ENCODE measurements around the gene PTH2R. TPM values are rescaled to one million over a fixed set of nuclear protein-coding genes. Genes with fewer than 3 reads are reported as not detected.

The PTH2R gene
- total RNA-seq, 1 donor from 2014 or later, result not detected

DNA sequence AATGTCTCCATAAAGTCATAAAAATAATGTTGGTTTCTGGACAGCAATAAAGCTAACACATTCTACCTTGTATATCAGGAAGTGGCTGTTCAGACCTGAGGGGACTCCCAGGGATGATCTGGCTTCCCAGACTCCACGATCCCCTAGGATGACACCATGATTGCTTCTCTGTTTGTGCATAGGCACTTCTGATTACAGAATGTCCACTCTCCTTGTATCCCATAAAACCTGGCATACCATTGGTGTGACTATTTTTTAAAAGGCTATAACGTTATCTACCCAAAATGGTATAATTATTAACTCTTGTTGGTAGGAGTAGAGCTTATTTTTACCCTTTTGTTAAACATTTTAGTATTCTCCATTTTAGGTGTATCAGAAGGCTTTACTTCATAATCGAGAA lies 57.1 kb downstream of the PTH2R start:
- no peak overlapping the region for H3K4me3 Mint-ChIP-seq
- DNase-seq (ENCODE audit: low read depth, low spot score), result no peak
- H3K36me3 Mint-ChIP-seq (ENCODE audit: low read depth), result no peaks in the 10 kb centered on the region
- no peaks in the 10 kb centered on the region for H3K27me3 Mint-ChIP-seq (ENCODE audit: low read depth)
- no peak for TF ChIP-seq CTCF (conservative IDR thresholded peaks at IDR 0.05)
- H3K9me3 Mint-ChIP-seq, result no peaks in the 10 kb centered on the region
- H3K4me1 Mint-ChIP-seq, result no peaks in the 10 kb centered on the region
- H3K27ac Mint-ChIP-seq (ENCODE audit: unreplicated experiment), result no peak overlapping the region

GRCh38 chr2:208464205-208464604 lies 57.6 kb downstream of the PTH2R start:
- H3K9me3 Mint-ChIP-seq, result no peaks in the 10 kb centered on the region
- H3K27me3 Mint-ChIP-seq (ENCODE audit: low read depth), result no peaks in the 10 kb centered on the region
- TF ChIP-seq CTCF (conservative IDR thresholded peaks at IDR 0.05), result no peak
- DNase-seq (ENCODE audit: low read depth, low spot score), result no peak
- H3K4me1 Mint-ChIP-seq, result no peaks in the 10 kb centered on the region
- no peak overlapping the region for H3K27ac Mint-ChIP-seq (ENCODE audit: unreplicated experiment)
- no peak overlapping the region for H3K4me3 Mint-ChIP-seq
- H3K36me3 Mint-ChIP-seq (ENCODE audit: low read depth), result no peaks in the 10 kb centered on the region

GRCh38 chr2:208466151-208466919 lies 59.7 kb downstream of the PTH2R start:
- no peak overlapping the region for H3K27ac Mint-ChIP-seq (ENCODE audit: unreplicated experiment)
- H3K9me3 Mint-ChIP-seq, result no peaks in the 10 kb centered on the region
- DNase-seq (ENCODE audit: low read depth, low spot score), result peak; percentile 14
- H3K4me1 Mint-ChIP-seq, result no peaks in the 10 kb centered on the region
- peak; percentile 79 for TF ChIP-seq CTCF (conservative IDR thresholded peaks at IDR 0.05)
- H3K36me3 Mint-ChIP-seq (ENCODE audit: low read depth), result no peaks in the 10 kb centered on the region
- no peak overlapping the region for H3K4me3 Mint-ChIP-seq
- no peaks in the 10 kb centered on the region for H3K27me3 Mint-ChIP-seq (ENCODE audit: low read depth)

DNA sequence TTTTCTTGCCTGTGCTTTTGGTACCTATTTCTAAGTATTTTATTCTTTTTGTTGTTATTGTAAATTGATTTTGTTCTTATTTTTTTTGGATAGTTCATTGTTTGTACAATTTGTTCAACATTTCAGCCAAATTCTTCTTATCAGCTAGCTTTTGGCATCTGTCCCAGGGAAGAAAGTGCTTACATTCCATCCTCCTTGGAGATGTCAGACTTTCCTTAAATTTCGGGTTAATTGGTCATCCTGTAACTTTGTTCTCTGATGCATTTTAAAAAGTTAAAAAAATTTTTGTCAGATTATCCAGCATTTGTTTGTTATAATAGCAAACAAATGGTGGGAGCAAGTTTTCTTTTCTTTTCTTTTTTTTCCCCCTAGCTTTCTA lies 60.3 kb downstream of the PTH2R start:
- no peak for DNase-seq (ENCODE audit: low read depth, low spot score)
- H3K36me3 Mint-ChIP-seq (ENCODE audit: low read depth), result no peaks in the 10 kb centered on the region
- TF ChIP-seq CTCF (conservative IDR thresholded peaks at IDR 0.05), result no peak
- no peak overlapping the region for H3K4me3 Mint-ChIP-seq
- no peaks in the 10 kb centered on the region for H3K9me3 Mint-ChIP-seq
- H3K27me3 Mint-ChIP-seq (ENCODE audit: low read depth), result no peaks in the 10 kb centered on the region
- no peak overlapping the region for H3K27ac Mint-ChIP-seq (ENCODE audit: unreplicated experiment)
- H3K4me1 Mint-ChIP-seq, result no peaks in the 10 kb centered on the region

- H3K4me1 Mint-ChIP-seq, result no peaks in the 10 kb centered on the region
- no peak overlapping the region for H3K27ac Mint-ChIP-seq (ENCODE audit: unreplicated experiment)
- H3K9me3 Mint-ChIP-seq, result no peaks in the 10 kb centered on the region
- no peaks in the 10 kb centered on the region for H3K27me3 Mint-ChIP-seq (ENCODE audit: low read depth)
- H3K36me3 Mint-ChIP-seq (ENCODE audit: low read depth), result no peaks in the 10 kb centered on the region
- no peak overlapping the region for H3K4me3 Mint-ChIP-seq
- TF ChIP-seq CTCF (conservative IDR thresholded peaks at IDR 0.05), result no peak
- no peak for DNase-seq (ENCODE audit: low read depth, low spot score)
These were observed 61.0 kb downstream of the PTH2R start for GRCh38 chr2:208467564-208467963.

All from neural crest cell (in vitro differentiated cells).